Trophoblast cell (in vitro differentiated cells and primary cell): ENCODE data around the gene UACA.

Experiments
- DNase-seq, 2 donors: peaks; one replicate each; pipeline ENCODE4 v3.0.0-alpha.2; 2016
- H2AFZ ChIP-seq: 2 replicates; pipeline ENCODE4 v1.6.1; 2013; ENCODE audit warnings: low read length, moderate library complexity, mild to moderate bottlenecking; ENCODE audit not compliant: insufficient read depth, poor library complexity
- H2AK5ac ChIP-seq: 2 replicates; pipeline ENCODE4 v1.6.1; 2013; ENCODE audit warnings: mild to moderate bottlenecking, low read length
- H2BK120ac ChIP-seq: 2 replicates; pipeline ENCODE4 v1.6.1; 2013; ENCODE audit warnings: low read length, mild to moderate bottlenecking, moderate library complexity; ENCODE audit not compliant: insufficient read depth, poor library complexity
- H2BK12ac ChIP-seq: 2 replicates; pipeline ENCODE4 v1.6.1; 2013; ENCODE audit warnings: mild to moderate bottlenecking, low read length, moderate library complexity
- H2BK5ac ChIP-seq: 2 replicates; pipeline ENCODE4 v1.6.1; 2013; ENCODE audit warnings: low read length, low read depth, moderate library complexity, mild to moderate bottlenecking; ENCODE audit not compliant: poor library complexity
- H3K14ac ChIP-seq: 2 replicates; pipeline ENCODE4 v1.6.1; 2013; ENCODE audit warnings: mild to moderate bottlenecking, low read length
- H3K18ac ChIP-seq: 2 replicates; pipeline ENCODE4 v1.6.1; 2013; ENCODE audit warnings: mild to moderate bottlenecking, low read length
- H3K23ac ChIP-seq: 2 replicates; pipeline ENCODE4 v1.6.1; 2013; ENCODE audit warnings: low read length
- H3K27ac ChIP-seq: 2 replicates; pipeline ENCODE4 v1.5.1; 2013; ENCODE audit warnings: low read depth, mild to moderate bottlenecking, inconsistent platforms, low read length, moderate library complexity
- H3K27me3 ChIP-seq: 2 replicates; pipeline ENCODE4 v1.6.1; 2013; ENCODE audit warnings: inconsistent platforms, mild to moderate bottlenecking, low read length, moderate library complexity; ENCODE audit not compliant: insufficient read depth
- H3K36me3 ChIP-seq, 2 experiments: 1 replicate in 1 of 2; 2 replicates in 1 of 2; pipeline ENCODE4 v1.6.1; 2013; ENCODE audit warnings: low read length in 2 of 2, mild to moderate bottlenecking in 2 of 2, moderate library complexity in 1 of 2; ENCODE audit not compliant: insufficient read depth in 2 of 2, control insufficient read depth in 1 of 2
- H3K4ac ChIP-seq: 2 replicates; pipeline ENCODE4 v1.6.1; 2013; ENCODE audit warnings: low read depth, mild to moderate bottlenecking, low read length, moderate library complexity
- H3K4me1 ChIP-seq, 2 experiments: 1 replicate in 1 of 2; 2 replicates in 1 of 2; pipeline ENCODE4 v1.6.1; 2013; ENCODE audit warnings: low read length in 2 of 2, mild to moderate bottlenecking in 2 of 2, moderate library complexity in 1 of 2; ENCODE audit not compliant: insufficient read depth in 2 of 2, control insufficient read depth in 1 of 2
- H3K4me2 ChIP-seq: 2 replicates; pipeline ENCODE4 v1.6.1; 2013; ENCODE audit warnings: inconsistent platforms, mild to moderate bottlenecking, low read length, moderate library complexity
- H3K4me3 ChIP-seq: 2 replicates; pipeline ENCODE4 v1.5.1; 2013; ENCODE audit warnings: mild to moderate bottlenecking, low read depth, low read length, inconsistent platforms
- H3K79me1 ChIP-seq: one replicate; pipeline ENCODE4 v1.6.1; 2013; ENCODE audit warnings: low read length
- H3K79me2 ChIP-seq: 2 replicates; pipeline ENCODE4 v1.6.1; 2013; ENCODE audit warnings: low read length, mild to moderate bottlenecking; ENCODE audit not compliant: control insufficient read depth, insufficient read depth, poor library complexity
- H3K9ac ChIP-seq: 2 replicates; pipeline ENCODE4 v1.6.1; 2013; ENCODE audit warnings: mild to moderate bottlenecking, low read length
- H3K9me3 ChIP-seq: 2 replicates; pipeline ENCODE4 v1.6.1; 2013; ENCODE audit warnings: low read depth, mild to moderate bottlenecking, control low read depth, inconsistent platforms, low read length; ENCODE audit not compliant: insufficient read depth
- H4K12ac ChIP-seq: 2 replicates; pipeline ENCODE4 v1.6.1; 2013; ENCODE audit warnings: low read depth, mild to moderate bottlenecking, low read length, moderate library complexity
- H4K8ac ChIP-seq: 2 replicates; pipeline ENCODE4 v1.6.1; 2013; ENCODE audit warnings: low read depth, mild to moderate bottlenecking, low read length, moderate library complexity
- H4K91ac ChIP-seq: one replicate; pipeline ENCODE4 v1.6.1; 2013; ENCODE audit warnings: low read depth, mild to moderate bottlenecking, low read length, moderate library complexity
- WGBS: extraction: QIAGEN DNeasy Blood & Tissue Kit; methylation state at CpG from one replicate; pipeline ENCODE4 v1.1.7; 2013; ENCODE audit warnings: missing lambda C conversion rate; ENCODE audit not compliant: insufficient read length, insufficient coverage; ENCODE audit errors: extremely low coverage; 5-methylcytosine and 5-hydroxymethylcytosine counted together

UACA gene

GRCh38 chr15:70635895-70636294 lies 127.5 kb downstream of the UACA start:
- H3K4me1 ChIP-seq: peaks cover 0 to 5% of the 10 kb centered on the region in 2 experiments
- no peak overlapping the region for H3K14ac ChIP-seq
- H3K27ac ChIP-seq: no peak overlapping the region
- H3K4ac ChIP-seq: no peak overlapping the region
- H3K9ac ChIP-seq: no peak overlapping the region
- no peaks in the 10 kb centered on the region for H3K27me3 ChIP-seq
- H3K18ac ChIP-seq: no peak overlapping the region
- H2BK5ac ChIP-seq: no peak overlapping the region
- no peak overlapping the region for H4K12ac ChIP-seq
- DNase-seq: no peak
- H3K36me3 ChIP-seq: no peaks in the 10 kb centered on the region
- H2BK120ac ChIP-seq: no peak overlapping the region
- no peaks in the 10 kb centered on the region for H3K79me2 ChIP-seq
- no peak overlapping the region for H2BK12ac ChIP-seq
- no peak overlapping the region for H2AFZ ChIP-seq
- no CpG with 5 or more reads among the region's 2 CpGs for WGBS
- no peaks in the 10 kb centered on the region for H3K79me1 ChIP-seq
- H3K4me2 ChIP-seq: no peak overlapping the region
- H3K9me3 ChIP-seq: no peaks in the 10 kb centered on the region
- no peak overlapping the region for H3K23ac ChIP-seq
- H2AK5ac ChIP-seq: no peak overlapping the region
- H4K8ac ChIP-seq: no peak overlapping the region
- H3K4me3 ChIP-seq: no peak overlapping the region
- H4K91ac ChIP-seq: no peak overlapping the region

GRCh38 chr15:70633991-70634390 lies 129.4 kb downstream of the UACA start:
- Histone ChIP-seq H3K4ac (no peak overlapping the region), H3K27me3 (no peaks in the 10 kb centered on the region), H4K12ac (no peak overlapping the region), H4K8ac (no peak overlapping the region), H2BK120ac (no peak overlapping the region), H2AFZ (no peak overlapping the region), H3K18ac (no peak overlapping the region), H2AK5ac (no peak overlapping the region), H3K36me3 (no peaks in the 10 kb centered on the region), H3K4me3 (no peak overlapping the region), H3K14ac (no peak overlapping the region), H3K9me3 (no peaks in the 10 kb centered on the region), H3K23ac (no peak overlapping the region), H3K79me1 (no peaks in the 10 kb centered on the region), H3K79me2 (no peaks in the 10 kb centered on the region), H3K4me2 (no peak overlapping the region), H3K27ac (no peak overlapping the region), H2BK5ac (no peak overlapping the region), H2BK12ac (no peak overlapping the region), H3K9ac (no peak overlapping the region), H3K4me1 (peaks cover 0 to 5% of the 10 kb centered on the region in 2 experiments), H4K91ac (no peak overlapping the region)
- WGBS: no CpG with 5 or more reads among the region's 7 CpGs
- no peak for DNase-seq

GRCh38 chr15:70633103-70633831 lies 130.1 kb downstream of the UACA start:
- Histone ChIP-seq H3K79me2 (no peaks in the 10 kb centered on the region), H4K91ac (no peak overlapping the region), H2AK5ac (no peak overlapping the region), H3K4ac (no peak overlapping the region), H2AFZ (no peak overlapping the region), H3K9ac (no peak overlapping the region), H3K27ac (no peak overlapping the region), H3K27me3 (no peaks in the 10 kb centered on the region), H2BK12ac (no peak overlapping the region), H3K4me3 (no peak overlapping the region), H3K4me1 (peaks cover 0 to 5% of the 10 kb centered on the region in 2 experiments), H2BK5ac (no peak overlapping the region), H3K14ac (no peak overlapping the region), H3K79me1 (no peaks in the 10 kb centered on the region), H2BK120ac (no peak overlapping the region), H4K8ac (no peak overlapping the region), H3K36me3 (no peaks in the 10 kb centered on the region), H3K18ac (no peak overlapping the region), H3K23ac (no peak overlapping the region), H3K9me3 (no peaks in the 10 kb centered on the region), H3K4me2 (no peak overlapping the region), H4K12ac (no peak overlapping the region)
- peak; percentile 3 to 33 for DNase-seq
- no CpG with 5 or more reads among the region's 12 CpGs for WGBS

- no peak overlapping the region for H3K18ac ChIP-seq
- WGBS: 100% methylated on average over 1 of the region's 5 CpGs
These were observed 130.8 kb downstream of the UACA start for GRCh38 chr15:70632491-70633102.

More at GRCh38 chr15:70632491-70633102, 130.8 kb downstream of the UACA start:
- H4K8ac ChIP-seq: no peak overlapping the region
- peaks cover 0 to 5% of the 10 kb centered on the region in 2 experiments for H3K4me1 ChIP-seq
- H3K14ac ChIP-seq: no peak overlapping the region
- no peak overlapping the region for H4K91ac ChIP-seq
- H2AK5ac ChIP-seq: no peak overlapping the region
- no peaks in the 10 kb centered on the region for H3K9me3 ChIP-seq
- no peak overlapping the region for H2AFZ ChIP-seq
- no peak overlapping the region for H3K4me2 ChIP-seq
- no peak overlapping the region for H3K27ac ChIP-seq
- no peak overlapping the region for H2BK5ac ChIP-seq
- H3K9ac ChIP-seq: no peak overlapping the region
- H2BK120ac ChIP-seq: no peak overlapping the region
- no peaks in the 10 kb centered on the region for H3K27me3 ChIP-seq
- no peaks in the 10 kb centered on the region for H3K79me2 ChIP-seq
- no peak overlapping the region for H2BK12ac ChIP-seq
- H3K23ac ChIP-seq: no peak overlapping the region
- no peaks in the 10 kb centered on the region for H3K79me1 ChIP-seq
- H4K12ac ChIP-seq: no peak overlapping the region
- no peak for DNase-seq
- H3K4me3 ChIP-seq: no peak overlapping the region
- no peaks in the 10 kb centered on the region for H3K36me3 ChIP-seq
- H3K4ac ChIP-seq: no peak overlapping the region
